Uterus (tissue), 2 donors: Measurements from ENCODE around the gene MPO.

Experiments
- POLR2A ChIP-seq, 2 donors: fragments of 450-650 bp; IDR thresholded peaks; one replicate each; pipeline ENCODE4 v1.6.1; 2016; ENCODE audit warnings: antibody characterized with exemption in 2 of 2, mild to moderate bottlenecking in 1 of 2, moderate library complexity in 1 of 2
- TF ChIP-seq, protein P1 (sequence below), 4 experiments: fragments of 200-600 bp in 2 of 4; fragments of 450-650 bp in 2 of 4; sonication (generic) in 2 of 4; IDR thresholded peaks; one replicate each; pipeline ENCODE4 v1.5.1; 2016 to 2019; ENCODE audit warnings: antibody characterized with exemption in 4 of 4, mild to moderate bottlenecking in 2 of 4, moderate library complexity in 1 of 4

DNA sequence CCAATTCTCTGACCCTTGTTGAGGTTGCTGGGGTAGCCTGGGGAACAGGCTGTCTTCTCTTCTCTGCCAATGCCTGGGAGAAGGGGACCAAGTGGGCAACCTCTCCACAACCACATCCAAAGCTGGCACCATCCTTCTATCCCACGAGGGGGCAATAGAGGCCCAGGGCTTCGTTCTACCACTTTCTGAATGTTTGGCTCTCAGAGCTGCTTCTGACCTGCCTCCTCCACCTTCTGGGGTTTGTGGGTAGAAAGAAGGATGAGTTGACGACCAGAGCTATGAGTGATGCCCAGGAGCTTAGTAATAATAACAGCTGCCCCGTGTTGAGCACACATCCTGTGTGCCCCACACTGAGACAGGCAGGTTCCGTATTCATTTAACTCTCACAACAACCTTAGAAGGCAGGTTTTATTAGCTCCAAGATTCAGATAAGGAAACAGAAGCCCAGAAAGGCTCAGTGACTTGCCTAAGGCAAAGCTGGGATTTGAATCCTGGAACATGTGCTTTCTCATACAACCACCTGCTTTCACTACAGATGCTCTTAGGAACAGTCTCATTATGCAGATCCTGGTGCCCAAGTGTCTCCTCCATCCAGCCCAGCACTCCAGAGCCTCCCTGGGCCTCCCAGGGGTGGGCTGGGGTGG is 36.8 kb upstream of the MPO start:
- TF ChIP-seq, protein P1, sequence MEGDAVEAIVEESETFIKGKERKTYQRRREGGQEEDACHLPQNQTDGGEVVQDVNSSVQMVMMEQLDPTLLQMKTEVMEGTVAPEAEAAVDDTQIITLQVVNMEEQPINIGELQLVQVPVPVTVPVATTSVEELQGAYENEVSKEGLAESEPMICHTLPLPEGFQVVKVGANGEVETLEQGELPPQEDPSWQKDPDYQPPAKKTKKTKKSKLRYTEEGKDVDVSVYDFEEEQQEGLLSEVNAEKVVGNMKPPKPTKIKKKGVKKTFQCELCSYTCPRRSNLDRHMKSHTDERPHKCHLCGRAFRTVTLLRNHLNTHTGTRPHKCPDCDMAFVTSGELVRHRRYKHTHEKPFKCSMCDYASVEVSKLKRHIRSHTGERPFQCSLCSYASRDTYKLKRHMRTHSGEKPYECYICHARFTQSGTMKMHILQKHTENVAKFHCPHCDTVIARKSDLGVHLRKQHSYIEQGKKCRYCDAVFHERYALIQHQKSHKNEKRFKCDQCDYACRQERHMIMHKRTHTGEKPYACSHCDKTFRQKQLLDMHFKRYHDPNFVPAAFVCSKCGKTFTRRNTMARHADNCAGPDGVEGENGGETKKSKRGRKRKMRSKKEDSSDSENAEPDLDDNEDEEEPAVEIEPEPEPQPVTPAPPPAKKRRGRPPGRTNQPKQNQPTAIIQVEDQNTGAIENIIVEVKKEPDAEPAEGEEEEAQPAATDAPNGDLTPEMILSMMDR (IDR thresholded peaks at IDR 0.05): peak; percentile 16 to 41 (median 32)
- TF ChIP-seq POLR2A (IDR thresholded peaks at IDR 0.05): no peak
